GM23338 (cell line): ENCODE measurements around the gene CRADD. TPM values are rescaled to one million over a fixed set of nuclear protein-coding genes. Genes with fewer than 3 reads are reported as not detected.

ENCODE experiments used
- ATAC-seq: fragments of 200-7000 bp; cut with Tn5 transposase; 3 replicates; pipeline ENCODE4 v1.9.1; 2020
- DNase-seq: peaks from one replicate; pipeline ENCODE4 v3.0.0-alpha.2; 2015; ENCODE audit warnings: low spot score
- H2AFZ ChIP-seq: fragments of 200-600 bp; sonication (generic); 2 replicates; pipeline ENCODE4 v1.8.0; 2016; ENCODE audit warnings: antibody characterized with exemption, mild to moderate bottlenecking, moderate library complexity
- H3F3A ChIP-seq: fragments of 200-600 bp; sonication (generic); replicated peaks from 2 replicates; pipeline ENCODE4 v1.8.0; 2017; ENCODE audit warnings: antibody characterized with exemption, mixed run types, low read depth
- H3K27ac ChIP-seq: fragments of 200-600 bp; sonication (generic); 2 replicates; pipeline ENCODE4 v1.6.1; 2016; ENCODE audit warnings: low read depth
- H3K27me3 ChIP-seq: fragments of 200-600 bp; sonication (generic); 2 replicates; pipeline ENCODE4 v1.8.0; 2016; ENCODE audit warnings: mild to moderate bottlenecking, mixed run types, moderate library complexity; ENCODE audit not compliant: insufficient read depth
- H3K36me3 ChIP-seq: fragments of 200-600 bp; sonication (generic); 2 replicates; pipeline ENCODE4 v1.8.0; 2016; ENCODE audit warnings: mild to moderate bottlenecking; ENCODE audit not compliant: insufficient read depth
- H3K4me1 ChIP-seq: fragments of 200-600 bp; sonication (generic); 2 replicates; pipeline ENCODE4 v1.8.0; 2016; ENCODE audit warnings: mild to moderate bottlenecking, moderate library complexity; ENCODE audit not compliant: insufficient read depth
- H3K4me2 ChIP-seq: fragments of 200-600 bp; sonication (generic); 2 replicates; pipeline ENCODE4 v1.7.1; 2017; ENCODE audit warnings: mixed run types
- H3K4me3 ChIP-seq: fragments of 200-600 bp; sonication (generic); 2 replicates; pipeline ENCODE4 v1.6.1; 2016; ENCODE audit warnings: mixed run types
- H3K79me2 ChIP-seq: fragments of 200-600 bp; sonication (generic); replicated peaks from 2 replicates; pipeline ENCODE4 v1.8.0; 2017; ENCODE audit warnings: mild to moderate bottlenecking; ENCODE audit not compliant: insufficient read depth
- H3K9me2 ChIP-seq: fragments of 200-600 bp; sonication (generic); 2 replicates; pipeline ENCODE4 v1.8.0; 2017; ENCODE audit not compliant: insufficient read depth
- H4K20me1 ChIP-seq: fragments of 200-600 bp; sonication (generic); replicated peaks from 2 replicates; pipeline ENCODE4 v1.8.0; 2017; ENCODE audit warnings: mild to moderate bottlenecking; ENCODE audit not compliant: insufficient read depth
- H3K27ac Mint-ChIP-seq: 2 replicates; pipeline ENCODE4 v1.8.0; 2020; ENCODE audit warnings: inconsistent platforms, mild to moderate bottlenecking, moderate library complexity, mixed read lengths
- H3K27me3 Mint-ChIP-seq: 3 replicates; pipeline ENCODE4 v1.8.0; 2022; ENCODE audit warnings: low read depth, mild to moderate bottlenecking, moderate library complexity, mixed read lengths, inconsistent platforms; ENCODE audit not compliant: insufficient read depth, poor library complexity
- H3K36me3 Mint-ChIP-seq: 3 replicates; pipeline ENCODE4 v1.8.0; 2021; ENCODE audit warnings: low read depth, mild to moderate bottlenecking, inconsistent platforms, moderate library complexity, mixed read lengths
- H3K4me1 Mint-ChIP-seq: 3 replicates; pipeline ENCODE4 v1.8.0; 2020; ENCODE audit warnings: mild to moderate bottlenecking, inconsistent platforms, mixed read lengths
- H3K4me3 Mint-ChIP-seq: 3 replicates; pipeline ENCODE4 v1.8.0; 2021; ENCODE audit warnings: moderate library complexity, mild to moderate bottlenecking, inconsistent platforms, mixed read lengths
- H3K9me3 Mint-ChIP-seq: 3 replicates; pipeline ENCODE4 v1.8.0; 2020; ENCODE audit warnings: moderate library complexity, mild to moderate bottlenecking, inconsistent platforms, mixed read lengths
- EZH2 ChIP-seq: fragments of 200-600 bp; sonication (generic); IDR thresholded peaks from one replicate; pipeline ENCODE4 v1.8.0; 2017; ENCODE audit warnings: antibody characterized with exemption, mild to moderate bottlenecking, low read depth; ENCODE audit not compliant: unreplicated experiment
- EZH2phosphoT487 ChIP-seq: fragments of 200-600 bp; sonication (generic); IDR thresholded peaks from one replicate; pipeline ENCODE4 v1.8.1; 2018; ENCODE audit warnings: antibody characterized with exemption; ENCODE audit not compliant: unreplicated experiment
- JUNB ChIP-seq: IDR thresholded peaks from one replicate; pipeline ENCODE4 v1.6.1; 2016; ENCODE audit warnings: antibody characterized with exemption; ENCODE audit not compliant: unreplicated experiment
- NANOG ChIP-seq: IDR thresholded peaks from 2 replicates; pipeline ENCODE4 v1.6.1; 2016; ENCODE audit warnings: antibody characterized with exemption, borderline replicate concordance
- STAT1 ChIP-seq: IDR thresholded peaks from one replicate; pipeline ENCODE4 v1.6.1; 2016; ENCODE audit warnings: antibody characterized with exemption; ENCODE audit not compliant: unreplicated experiment
- ZNF114 ChIP-seq: fragments of 250-450 bp; sonication (Bioruptor Pico); IDR thresholded peaks from 2 replicates; pipeline ENCODE4 v1.5.0; 2020; ENCODE audit warnings: mild to moderate bottlenecking, moderate library complexity
- polyA plus RNA-seq: library from polyadenylated mRNA; unstranded; fragments of >200 nt; fragmentation: Nextera tagmentation; extraction: Ambion mirVana; gene quantifications from 2 replicates; pipeline ENCODE4 v1.2.1, GENCODE V29; 2016
- total RNA-seq: library from RNA; depleted of rRNA; stranded (reverse); fragments of >200 nt; shearing (Covaris generic); gene quantifications from 2 replicates; pipeline ENCODE4 v1.2.3, GENCODE V29; 2014
- TF ChIP-seq, protein P1 (sequence below): fragments of 250-450 bp; sonication (Bioruptor Pico); IDR thresholded peaks from 2 replicates; pipeline ENCODE4 v1.5.0; 2020; ENCODE audit warnings: mild to moderate bottlenecking, moderate library complexity
- TF ChIP-seq, protein P2 (sequence below): IDR thresholded peaks from 2 replicates; pipeline ENCODE4 v1.6.1; 2016; ENCODE audit warnings: antibody characterized with exemption

The CRADD gene
- total and polyA plus RNA-seq, 2 experiments from 2014 or later, result 6.3 to 27.9 TPM

DNA sequence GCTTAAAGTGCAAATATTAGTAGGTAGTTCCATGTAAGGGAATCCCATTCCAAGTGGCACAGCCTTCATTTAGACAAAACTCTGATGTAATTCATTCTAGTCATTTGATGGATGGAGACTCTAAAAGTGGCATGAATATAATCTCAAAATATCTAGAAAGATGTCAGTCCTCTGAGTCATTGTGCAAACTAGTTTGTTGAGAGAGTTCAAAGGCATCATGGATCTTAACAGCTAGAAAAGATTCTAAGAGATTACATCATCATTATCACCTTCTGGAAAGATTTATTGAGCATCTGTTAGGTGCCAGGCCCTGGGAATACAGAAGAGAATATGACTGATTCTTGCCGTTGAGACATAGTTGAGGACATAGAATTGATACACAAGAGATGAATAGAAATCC, 30.7 kb downstream of the CRADD start (continued):
- TF ChIP-seq, protein P1, sequence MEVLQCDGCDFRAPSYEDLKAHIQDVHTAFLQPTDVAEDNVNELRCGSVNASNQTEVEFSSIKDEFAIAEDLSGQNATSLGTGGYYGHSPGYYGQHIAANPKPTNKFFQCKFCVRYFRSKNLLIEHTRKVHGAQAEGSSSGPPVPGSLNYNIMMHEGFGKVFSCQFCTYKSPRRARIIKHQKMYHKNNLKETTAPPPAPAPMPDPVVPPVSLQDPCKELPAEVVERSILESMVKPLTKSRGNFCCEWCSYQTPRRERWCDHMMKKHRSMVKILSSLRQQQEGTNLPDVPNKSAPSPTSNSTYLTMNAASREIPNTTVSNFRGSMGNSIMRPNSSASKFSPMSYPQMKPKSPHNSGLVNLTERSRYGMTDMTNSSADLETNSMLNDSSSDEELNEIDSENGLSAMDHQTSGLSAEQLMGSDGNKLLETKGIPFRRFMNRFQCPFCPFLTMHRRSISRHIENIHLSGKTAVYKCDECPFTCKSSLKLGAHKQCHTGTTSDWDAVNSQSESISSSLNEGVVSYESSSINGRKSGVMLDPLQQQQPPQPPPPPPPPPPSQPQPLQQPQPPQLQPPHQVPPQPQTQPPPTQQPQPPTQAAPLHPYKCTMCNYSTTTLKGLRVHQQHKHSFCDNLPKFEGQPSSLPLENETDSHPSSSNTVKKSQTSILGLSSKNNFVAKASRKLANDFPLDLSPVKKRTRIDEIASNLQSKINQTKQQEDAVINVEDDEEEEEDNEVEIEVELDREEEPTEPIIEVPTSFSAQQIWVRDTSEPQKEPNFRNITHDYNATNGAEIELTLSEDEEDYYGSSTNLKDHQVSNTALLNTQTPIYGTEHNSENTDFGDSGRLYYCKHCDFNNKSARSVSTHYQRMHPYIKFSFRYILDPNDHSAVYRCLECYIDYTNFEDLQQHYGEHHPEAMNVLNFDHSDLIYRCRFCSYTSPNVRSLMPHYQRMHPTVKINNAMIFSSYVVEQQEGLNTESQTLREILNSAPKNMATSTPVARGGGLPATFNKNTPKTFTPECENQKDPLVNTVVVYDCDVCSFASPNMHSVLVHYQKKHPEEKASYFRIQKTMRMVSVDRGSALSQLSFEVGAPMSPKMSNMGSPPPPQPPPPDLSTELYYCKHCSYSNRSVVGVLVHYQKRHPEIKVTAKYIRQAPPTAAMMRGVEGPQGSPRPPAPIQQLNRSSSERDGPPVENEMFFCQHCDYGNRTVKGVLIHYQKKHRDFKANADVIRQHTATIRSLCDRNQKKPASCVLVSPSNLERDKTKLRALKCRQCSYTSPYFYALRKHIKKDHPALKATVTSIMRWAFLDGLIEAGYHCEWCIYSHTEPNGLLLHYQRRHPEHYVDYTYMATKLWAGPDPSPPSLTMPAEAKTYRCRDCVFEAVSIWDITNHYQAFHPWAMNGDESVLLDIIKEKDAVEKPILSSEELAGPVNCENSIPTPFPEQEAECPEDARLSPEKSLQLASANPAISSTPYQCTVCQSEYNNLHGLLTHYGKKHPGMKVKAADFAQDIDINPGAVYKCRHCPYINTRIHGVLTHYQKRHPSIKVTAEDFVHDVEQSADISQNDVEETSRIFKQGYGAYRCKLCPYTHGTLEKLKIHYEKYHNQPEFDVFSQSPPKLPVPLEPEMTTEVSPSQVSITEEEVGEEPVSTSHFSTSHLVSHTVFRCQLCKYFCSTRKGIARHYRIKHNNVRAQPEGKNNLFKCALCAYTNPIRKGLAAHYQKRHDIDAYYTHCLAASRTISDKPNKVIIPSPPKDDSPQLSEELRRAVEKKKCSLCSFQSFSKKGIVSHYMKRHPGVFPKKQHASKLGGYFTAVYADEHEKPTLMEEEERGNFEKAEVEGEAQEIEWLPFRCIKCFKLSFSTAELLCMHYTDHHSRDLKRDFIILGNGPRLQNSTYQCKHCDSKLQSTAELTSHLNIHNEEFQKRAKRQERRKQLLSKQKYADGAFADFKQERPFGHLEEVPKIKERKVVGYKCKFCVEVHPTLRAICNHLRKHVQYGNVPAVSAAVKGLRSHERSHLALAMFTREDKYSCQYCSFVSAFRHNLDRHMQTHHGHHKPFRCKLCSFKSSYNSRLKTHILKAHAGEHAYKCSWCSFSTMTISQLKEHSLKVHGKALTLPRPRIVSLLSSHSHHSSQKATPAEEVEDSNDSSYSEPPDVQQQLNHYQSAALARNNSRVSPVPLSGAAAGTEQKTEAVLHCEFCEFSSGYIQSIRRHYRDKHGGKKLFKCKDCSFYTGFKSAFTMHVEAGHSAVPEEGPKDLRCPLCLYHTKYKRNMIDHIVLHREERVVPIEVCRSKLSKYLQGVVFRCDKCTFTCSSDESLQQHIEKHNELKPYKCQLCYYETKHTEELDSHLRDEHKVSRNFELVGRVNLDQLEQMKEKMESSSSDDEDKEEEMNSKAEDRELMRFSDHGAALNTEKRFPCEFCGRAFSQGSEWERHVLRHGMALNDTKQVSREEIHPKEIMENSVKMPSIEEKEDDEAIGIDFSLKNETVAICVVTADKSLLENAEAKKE (CRISPR knock-in tag), result no peak
- TF ChIP-seq JUNB, result no peak

- Mint-ChIP-seq H3K36me3 (peaks cover 17% of the 10 kb centered on the region; the same call in 2 of the 3 replicates), H3K9me3 (peaks cover 24% of the 10 kb centered on the region), H3K27ac (no peak overlapping the region), H3K4me1 (peaks cover 16% of the 10 kb centered on the region; the same call in 2 of the 3 replicates), H3K4me3 (no peak overlapping the region), H3K27me3 (no peaks in the 10 kb centered on the region)
- no peak overlapping the region for H3K27ac ChIP-seq
- H3K79me2 ChIP-seq, result no peaks in the 10 kb centered on the region
- ATAC-seq (no peak), DNase-seq (no peak)
- no peak overlapping the region for H2AFZ ChIP-seq
- no peaks in the 10 kb centered on the region for H3K27me3 ChIP-seq
- H4K20me1 ChIP-seq, result no peaks in the 10 kb centered on the region
- H3K4me1 ChIP-seq, result no peaks in the 10 kb centered on the region
- no peaks in the 10 kb centered on the region for H3F3A ChIP-seq
- H3K4me2 ChIP-seq, result no peak overlapping the region
- H3K4me3 ChIP-seq, result no peak overlapping the region
- peaks cover 6% of the 10 kb centered on the region; the same call in 1 of the 2 replicates for H3K36me3 ChIP-seq
- H3K9me2 ChIP-seq, result peaks cover 7% of the 10 kb centered on the region; the same call in 1 of the 2 replicates
- TF ChIP-seq NANOG (no peak), EZH2 (no peak), STAT1 (no peak), EZH2phosphoT487 (no peak), ZNF114 (CRISPR knock-in tag) (no peak)
- TF ChIP-seq, protein P1 (CRISPR knock-in tag), result no peak
- TF ChIP-seq, protein P2, sequence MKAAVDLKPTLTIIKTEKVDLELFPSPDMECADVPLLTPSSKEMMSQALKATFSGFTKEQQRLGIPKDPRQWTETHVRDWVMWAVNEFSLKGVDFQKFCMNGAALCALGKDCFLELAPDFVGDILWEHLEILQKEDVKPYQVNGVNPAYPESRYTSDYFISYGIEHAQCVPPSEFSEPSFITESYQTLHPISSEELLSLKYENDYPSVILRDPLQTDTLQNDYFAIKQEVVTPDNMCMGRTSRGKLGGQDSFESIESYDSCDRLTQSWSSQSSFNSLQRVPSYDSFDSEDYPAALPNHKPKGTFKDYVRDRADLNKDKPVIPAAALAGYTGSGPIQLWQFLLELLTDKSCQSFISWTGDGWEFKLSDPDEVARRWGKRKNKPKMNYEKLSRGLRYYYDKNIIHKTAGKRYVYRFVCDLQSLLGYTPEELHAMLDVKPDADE, result no peak
Measured at GRCh38 chr12:93708952-93709351, 31.8 kb downstream of the CRADD start.
